Measurements from ENCODE around the gene ERBB4. TPM values are rescaled to one million over a fixed set of nuclear protein-coding genes. Genes with fewer than 3 reads are reported as not detected.

ERBB4 gene
- total RNA-seq, 1 donor from 2014 or later = 9.9 TPM

DNA sequence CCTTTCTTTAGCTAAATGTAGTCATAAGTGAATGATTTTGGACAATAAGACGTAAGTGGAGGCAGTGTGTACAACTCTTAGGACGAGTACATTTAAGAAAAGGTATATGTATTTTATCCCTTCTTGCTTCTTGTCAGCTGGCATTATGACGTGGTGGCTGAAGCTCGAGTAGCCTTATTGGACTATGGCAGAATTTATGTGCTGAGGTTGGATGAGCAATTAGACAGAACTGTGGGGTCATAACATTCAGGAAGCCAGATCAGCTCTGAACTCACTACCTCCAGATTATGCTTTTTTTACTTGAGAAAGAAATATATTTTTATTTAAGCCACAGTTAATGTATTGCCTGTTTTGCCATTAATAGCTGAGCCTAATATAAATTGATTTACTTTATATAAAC lies 661.5 kb downstream of the ERBB4 start:
- H3K27me3 ChIP-seq (ENCODE audit: control insufficient read depth in 3 of 3, insufficient read depth in 3 of 3, low read length in 3 of 3) = no peaks in the 10 kb centered on the region

GRCh38 chr2:211875488-211875887 lies 663.1 kb downstream of the ERBB4 start:
- no peak overlapping the region for H3K9ac ChIP-seq (ENCODE audit: low read depth in 1 of 3, low read length in 3 of 3)
- no peaks in the 10 kb centered on the region for H3K27me3 ChIP-seq (ENCODE audit: control insufficient read depth in 3 of 3, insufficient read depth in 3 of 3, low read length in 3 of 3)
- H3K4me3 ChIP-seq (ENCODE audit: low read length in 3 of 3) = no peak overlapping the region
- H3K9me3 ChIP-seq (ENCODE audit: control insufficient read depth in 3 of 3, low read length in 3 of 3) = no peaks in the 10 kb centered on the region
- H3K27ac ChIP-seq (ENCODE audit: low read depth, low read length) = no peak overlapping the region
- no peaks in the 10 kb centered on the region for H3K36me3 ChIP-seq (ENCODE audit: control insufficient read depth in 3 of 3, insufficient read depth in 3 of 3, low read length in 3 of 3)
- no peaks in the 10 kb centered on the region for H3K4me1 ChIP-seq (ENCODE audit: control insufficient read depth in 3 of 3, insufficient read depth in 3 of 3, low read length in 3 of 3)

More for the DNA sequence above, 661.5 kb downstream of the ERBB4 start:
- Histone ChIP-seq H3K4me1 (ENCODE audit: control insufficient read depth in 3 of 3, insufficient read depth in 3 of 3, low read length in 3 of 3) (no peaks in the 10 kb centered on the region), H3K27ac (ENCODE audit: low read depth, low read length) (no peak overlapping the region), H3K9me3 (ENCODE audit: control insufficient read depth in 3 of 3, low read length in 3 of 3) (no peaks in the 10 kb centered on the region), H3K4me3 (ENCODE audit: low read length in 3 of 3) (no peak overlapping the region), H3K9ac (ENCODE audit: low read depth in 1 of 3, low read length in 3 of 3) (no peak overlapping the region), H3K36me3 (ENCODE audit: control insufficient read depth in 3 of 3, insufficient read depth in 3 of 3, low read length in 3 of 3) (no peaks in the 10 kb centered on the region)

GRCh38 chr2:211868996-211869533 lies 669.5 kb downstream of the ERBB4 start:
- Histone ChIP-seq H3K27ac (ENCODE audit: low read depth, low read length) (no peak overlapping the region), H3K4me3 (ENCODE audit: low read length in 3 of 3) (no peak overlapping the region), H3K36me3 (ENCODE audit: control insufficient read depth in 3 of 3, insufficient read depth in 3 of 3, low read length in 3 of 3) (no peaks in the 10 kb centered on the region), H3K4me1 (ENCODE audit: control insufficient read depth in 3 of 3, insufficient read depth in 3 of 3, low read length in 3 of 3) (no peaks in the 10 kb centered on the region), H3K9me3 (ENCODE audit: control insufficient read depth in 3 of 3, low read length in 3 of 3) (no peaks in the 10 kb centered on the region), H3K9ac (ENCODE audit: low read depth in 1 of 3, low read length in 3 of 3) (no peak overlapping the region), H3K27me3 (ENCODE audit: control insufficient read depth in 3 of 3, insufficient read depth in 3 of 3, low read length in 3 of 3) (no peaks in the 10 kb centered on the region)

GRCh38 chr2:211867845-211868451 lies 670.7 kb downstream of the ERBB4 start:
- H3K9me3 ChIP-seq (ENCODE audit: control insufficient read depth in 3 of 3, low read length in 3 of 3) = no peaks in the 10 kb centered on the region
- H3K36me3 ChIP-seq (ENCODE audit: control insufficient read depth in 3 of 3, insufficient read depth in 3 of 3, low read length in 3 of 3) = no peaks in the 10 kb centered on the region
- no peak overlapping the region for H3K27ac ChIP-seq (ENCODE audit: low read depth, low read length)
- H3K4me3 ChIP-seq (ENCODE audit: low read length in 3 of 3) = no peak overlapping the region
- no peaks in the 10 kb centered on the region for H3K27me3 ChIP-seq (ENCODE audit: control insufficient read depth in 3 of 3, insufficient read depth in 3 of 3, low read length in 3 of 3)
- no peaks in the 10 kb centered on the region for H3K4me1 ChIP-seq (ENCODE audit: control insufficient read depth in 3 of 3, insufficient read depth in 3 of 3, low read length in 3 of 3)
- no peak overlapping the region for H3K9ac ChIP-seq (ENCODE audit: low read depth in 1 of 3, low read length in 3 of 3)

DNA sequence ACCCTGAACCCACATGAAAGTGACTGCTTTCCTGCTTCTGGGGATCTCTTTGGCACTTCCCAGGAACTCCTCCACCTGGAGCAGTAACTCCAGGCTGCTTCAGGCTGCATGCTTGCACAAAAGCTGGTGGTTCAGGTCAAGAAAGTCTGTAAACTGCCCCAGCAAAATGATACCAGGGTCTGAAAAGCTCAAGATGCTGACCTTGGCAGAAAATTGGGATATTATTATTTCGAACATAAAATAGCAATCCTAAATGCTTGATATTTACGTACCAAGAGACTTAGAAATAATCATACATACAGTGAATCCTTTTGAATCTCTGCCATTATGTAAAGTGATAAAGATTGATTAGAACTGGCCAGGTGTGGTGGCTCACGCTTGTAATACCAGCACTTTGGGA lies 674.3 kb downstream of the ERBB4 start:
- Histone ChIP-seq H3K9me3 (ENCODE audit: control insufficient read depth in 3 of 3, low read length in 3 of 3) (no peaks in the 10 kb centered on the region), H3K4me3 (ENCODE audit: low read length in 3 of 3) (no peak overlapping the region), H3K27me3 (ENCODE audit: control insufficient read depth in 3 of 3, insufficient read depth in 3 of 3, low read length in 3 of 3) (no peaks in the 10 kb centered on the region), H3K9ac (ENCODE audit: low read depth in 1 of 3, low read length in 3 of 3) (no peak overlapping the region), H3K27ac (ENCODE audit: low read depth, low read length) (no peak overlapping the region), H3K4me1 (ENCODE audit: control insufficient read depth in 3 of 3, insufficient read depth in 3 of 3, low read length in 3 of 3) (no peaks in the 10 kb centered on the region), H3K36me3 (ENCODE audit: control insufficient read depth in 3 of 3, insufficient read depth in 3 of 3, low read length in 3 of 3) (no peaks in the 10 kb centered on the region)

GRCh38 chr2:211860224-211860623 lies 678.4 kb downstream of the ERBB4 start:
- Histone ChIP-seq H3K9me3 (ENCODE audit: control insufficient read depth in 3 of 3, low read length in 3 of 3) (no peaks in the 10 kb centered on the region), H3K27me3 (ENCODE audit: control insufficient read depth in 3 of 3, insufficient read depth in 3 of 3, low read length in 3 of 3) (no peaks in the 10 kb centered on the region), H3K4me1 (ENCODE audit: control insufficient read depth in 3 of 3, insufficient read depth in 3 of 3, low read length in 3 of 3) (no peaks in the 10 kb centered on the region), H3K36me3 (ENCODE audit: control insufficient read depth in 3 of 3, insufficient read depth in 3 of 3, low read length in 3 of 3) (no peaks in the 10 kb centered on the region), H3K27ac (ENCODE audit: low read depth, low read length) (no peak overlapping the region), H3K4me3 (ENCODE audit: low read length in 3 of 3) (no peak overlapping the region), H3K9ac (ENCODE audit: low read depth in 1 of 3, low read length in 3 of 3) (no peak overlapping the region)

- Histone ChIP-seq H3K4me1 (ENCODE audit: control insufficient read depth in 3 of 3, insufficient read depth in 3 of 3, low read length in 3 of 3) (no peaks in the 10 kb centered on the region), H3K27me3 (ENCODE audit: control insufficient read depth in 3 of 3, insufficient read depth in 3 of 3, low read length in 3 of 3) (no peaks in the 10 kb centered on the region), H3K27ac (ENCODE audit: low read depth, low read length) (no peak overlapping the region), H3K9me3 (ENCODE audit: control insufficient read depth in 3 of 3, low read length in 3 of 3) (no peaks in the 10 kb centered on the region), H3K4me3 (ENCODE audit: low read length in 3 of 3) (no peak overlapping the region), H3K36me3 (ENCODE audit: control insufficient read depth in 3 of 3, insufficient read depth in 3 of 3, low read length in 3 of 3) (no peaks in the 10 kb centered on the region), H3K9ac (ENCODE audit: low read depth in 1 of 3, low read length in 3 of 3) (no peak overlapping the region)
These were observed 683.8 kb downstream of the ERBB4 start for GRCh38 chr2:211854832-211855231.

DNA sequence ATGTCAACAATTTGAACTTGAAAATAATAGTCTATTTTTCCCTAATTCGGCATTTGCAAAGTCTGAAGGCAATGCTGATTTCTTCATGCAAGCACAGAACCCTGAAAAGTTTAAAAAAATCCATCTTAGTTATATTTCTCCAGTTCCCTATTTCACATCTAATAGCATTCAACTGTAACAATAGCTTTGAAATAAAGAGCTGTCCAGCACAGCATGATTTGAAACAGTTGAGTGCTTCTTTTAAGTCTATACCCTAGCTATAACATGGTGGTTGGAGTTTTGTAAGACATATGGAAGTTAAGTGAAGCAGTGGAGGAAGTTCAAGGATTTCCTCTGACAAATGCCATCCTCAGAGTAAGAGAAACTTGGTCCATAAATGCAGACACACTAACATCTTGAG lies 691.9 kb downstream of the ERBB4 start:
- H3K36me3 ChIP-seq (ENCODE audit: control insufficient read depth in 3 of 3, insufficient read depth in 3 of 3, low read length in 3 of 3) = no peaks in the 10 kb centered on the region

DNA sequence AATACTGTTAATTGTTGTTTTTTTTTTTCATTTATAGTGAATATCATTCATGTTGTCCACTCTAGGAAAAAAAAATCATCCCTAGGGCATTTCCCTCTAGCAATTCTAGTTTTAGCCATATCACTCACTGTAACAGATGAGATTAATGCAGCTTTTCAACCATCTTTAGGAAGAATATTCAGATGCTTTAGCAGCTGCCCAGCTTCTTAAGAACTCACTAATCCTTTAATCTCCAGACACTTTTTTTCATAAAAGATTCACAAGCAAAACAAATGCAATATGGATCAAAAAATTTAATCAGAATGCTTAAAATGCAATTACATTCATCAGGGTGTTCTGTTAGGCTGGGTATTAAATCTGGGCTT lies 692.6 kb downstream of the ERBB4 start:
- Histone ChIP-seq H3K9ac (ENCODE audit: low read depth in 1 of 3, low read length in 3 of 3) (no peak overlapping the region), H3K27me3 (ENCODE audit: control insufficient read depth in 3 of 3, insufficient read depth in 3 of 3, low read length in 3 of 3) (no peaks in the 10 kb centered on the region), H3K4me1 (ENCODE audit: control insufficient read depth in 3 of 3, insufficient read depth in 3 of 3, low read length in 3 of 3) (no peaks in the 10 kb centered on the region), H3K27ac (ENCODE audit: low read depth, low read length) (no peak overlapping the region), H3K9me3 (ENCODE audit: control insufficient read depth in 3 of 3, low read length in 3 of 3) (no peaks in the 10 kb centered on the region), H3K4me3 (ENCODE audit: low read length in 3 of 3) (no peak overlapping the region), H3K36me3 (ENCODE audit: control insufficient read depth in 3 of 3, insufficient read depth in 3 of 3, low read length in 3 of 3) (no peaks in the 10 kb centered on the region)

More for the DNA sequence above, 691.9 kb downstream of the ERBB4 start:
- Histone ChIP-seq H3K9ac (ENCODE audit: low read depth in 1 of 3, low read length in 3 of 3) (no peak overlapping the region), H3K9me3 (ENCODE audit: control insufficient read depth in 3 of 3, low read length in 3 of 3) (no peaks in the 10 kb centered on the region), H3K27ac (ENCODE audit: low read depth, low read length) (no peak overlapping the region), H3K4me3 (ENCODE audit: low read length in 3 of 3) (no peak overlapping the region), H3K4me1 (ENCODE audit: control insufficient read depth in 3 of 3, insufficient read depth in 3 of 3, low read length in 3 of 3) (no peaks in the 10 kb centered on the region), H3K27me3 (ENCODE audit: control insufficient read depth in 3 of 3, insufficient read depth in 3 of 3, low read length in 3 of 3) (no peaks in the 10 kb centered on the region)

- Histone ChIP-seq H3K27me3 (ENCODE audit: control insufficient read depth in 3 of 3, insufficient read depth in 3 of 3, low read length in 3 of 3) (no peaks in the 10 kb centered on the region), H3K4me3 (ENCODE audit: low read length in 3 of 3) (no peak overlapping the region)
These were observed 693.1 kb downstream of the ERBB4 start for GRCh38 chr2:211845338-211846035.

More at GRCh38 chr2:211845338-211846035, 693.1 kb downstream of the ERBB4 start:
- no peaks in the 10 kb centered on the region for H3K4me1 ChIP-seq (ENCODE audit: control insufficient read depth in 3 of 3, insufficient read depth in 3 of 3, low read length in 3 of 3)
- no peak overlapping the region for H3K27ac ChIP-seq (ENCODE audit: low read depth, low read length)
- H3K36me3 ChIP-seq (ENCODE audit: control insufficient read depth in 3 of 3, insufficient read depth in 3 of 3, low read length in 3 of 3) = no peaks in the 10 kb centered on the region
- no peak overlapping the region for H3K9ac ChIP-seq (ENCODE audit: low read depth in 1 of 3, low read length in 3 of 3)
- no peaks in the 10 kb centered on the region for H3K9me3 ChIP-seq (ENCODE audit: control insufficient read depth in 3 of 3, low read length in 3 of 3)

Measured in skeletal muscle tissue (tissue), 4 donors.